GM13977 (cell line): ENCODE results near the gene FAM193A.
"Not testable (repeated sequence)": the region's sequence is repeated elsewhere in the genome, so short reads cannot be mapped to it uniquely, and the experiment has no call there.

Experiments
- DNase-seq: peaks from one replicate; pipeline ENCODE4 v3.0.0; 2012; ENCODE audit warnings: low spot score
- in situ Hi-C: fragments of 300-500 bp; cut with MboI; formaldehyde crosslinking; loops from one replicate; pipeline ENCODE4 v1.12.0; 2022; ENCODE audit warnings: low sequenced_read_pairs, low pct_unique_long_range_greater_than_20kb, mixed read lengths, inconsistent platforms; ENCODE audit not compliant: unreplicated experiment
- TF ChIP-seq, protein P1 (sequence below): IDR thresholded peaks from 2 replicates; pipeline ENCODE4 v1.5.1; 2012; ENCODE audit warnings: mild to moderate bottlenecking, control low read depth; ENCODE audit not compliant: insufficient read depth; ENCODE audit errors: extremely low read depth, missing control alignments

The FAM193A gene

DNA sequence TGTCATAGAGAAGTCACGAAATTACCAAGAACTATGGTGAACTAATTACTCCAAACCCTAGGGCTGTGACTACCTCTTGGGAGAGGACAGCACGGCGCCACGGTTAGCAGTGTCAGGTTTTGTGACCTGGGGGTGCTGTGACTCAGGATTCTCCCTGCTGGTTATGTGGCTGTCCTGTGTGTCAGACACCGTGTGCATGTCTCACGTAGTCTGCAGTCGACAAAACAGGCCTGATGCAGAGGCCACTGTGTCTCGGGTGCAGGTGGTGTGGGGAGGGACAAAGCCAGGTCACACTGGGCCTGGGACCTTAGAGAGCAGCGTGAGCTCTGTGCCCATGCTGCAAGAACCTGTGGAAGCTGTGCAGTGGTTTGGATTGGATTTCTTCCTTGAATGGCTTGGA is 185.6 kb downstream of the FAM193A start:
- TF ChIP-seq, protein P1, sequence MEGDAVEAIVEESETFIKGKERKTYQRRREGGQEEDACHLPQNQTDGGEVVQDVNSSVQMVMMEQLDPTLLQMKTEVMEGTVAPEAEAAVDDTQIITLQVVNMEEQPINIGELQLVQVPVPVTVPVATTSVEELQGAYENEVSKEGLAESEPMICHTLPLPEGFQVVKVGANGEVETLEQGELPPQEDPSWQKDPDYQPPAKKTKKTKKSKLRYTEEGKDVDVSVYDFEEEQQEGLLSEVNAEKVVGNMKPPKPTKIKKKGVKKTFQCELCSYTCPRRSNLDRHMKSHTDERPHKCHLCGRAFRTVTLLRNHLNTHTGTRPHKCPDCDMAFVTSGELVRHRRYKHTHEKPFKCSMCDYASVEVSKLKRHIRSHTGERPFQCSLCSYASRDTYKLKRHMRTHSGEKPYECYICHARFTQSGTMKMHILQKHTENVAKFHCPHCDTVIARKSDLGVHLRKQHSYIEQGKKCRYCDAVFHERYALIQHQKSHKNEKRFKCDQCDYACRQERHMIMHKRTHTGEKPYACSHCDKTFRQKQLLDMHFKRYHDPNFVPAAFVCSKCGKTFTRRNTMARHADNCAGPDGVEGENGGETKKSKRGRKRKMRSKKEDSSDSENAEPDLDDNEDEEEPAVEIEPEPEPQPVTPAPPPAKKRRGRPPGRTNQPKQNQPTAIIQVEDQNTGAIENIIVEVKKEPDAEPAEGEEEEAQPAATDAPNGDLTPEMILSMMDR = no peak
- in situ Hi-C loops = no loop called here
- DNase-seq = no peak

DNA sequence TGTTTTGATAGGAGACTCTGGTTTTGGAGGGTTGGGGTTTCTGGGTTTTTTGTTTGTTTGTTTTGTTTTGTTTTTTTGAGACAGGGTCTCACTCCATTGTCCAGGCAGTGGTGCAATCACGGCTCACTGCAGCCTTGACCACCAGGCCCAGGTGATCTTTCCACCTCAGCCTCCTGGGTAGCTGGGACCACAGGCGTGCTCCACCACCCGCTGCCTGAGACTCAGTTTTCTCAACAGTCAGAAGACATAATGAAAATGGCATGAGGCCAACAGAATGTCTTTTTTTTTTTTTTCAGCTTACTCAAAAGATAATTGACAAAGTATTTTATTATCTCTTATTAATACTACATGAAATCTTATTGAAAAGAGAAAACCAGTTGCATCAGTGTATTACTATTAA is 187.3 kb downstream of the FAM193A start:
- TF ChIP-seq, protein P1 = no peak
- DNase-seq = no peak
- in situ Hi-C loops = no loop called here

DNA sequence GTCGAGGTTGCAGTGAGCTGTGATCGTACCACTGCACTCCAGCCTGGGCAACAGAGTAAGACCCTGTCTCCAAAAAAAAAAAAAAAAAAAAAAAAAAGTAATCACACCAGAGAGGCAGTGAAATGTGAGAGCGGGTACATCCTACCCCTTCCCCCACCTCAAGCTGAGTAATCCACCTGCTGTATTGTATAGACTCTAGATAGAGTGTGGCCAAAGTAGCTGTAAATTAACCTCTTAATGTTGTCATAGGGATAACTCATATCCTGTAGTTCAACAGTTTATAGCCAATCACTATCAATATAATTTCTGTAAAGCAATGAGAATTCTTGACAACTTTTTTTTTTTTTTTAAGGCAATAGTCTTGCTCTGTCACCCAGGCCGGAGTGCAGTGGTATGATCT is 188.9 kb downstream of the FAM193A start:
- TF ChIP-seq, protein P1 = no peak
- no peak for DNase-seq
- in situ Hi-C loops = no loop called here

DNA sequence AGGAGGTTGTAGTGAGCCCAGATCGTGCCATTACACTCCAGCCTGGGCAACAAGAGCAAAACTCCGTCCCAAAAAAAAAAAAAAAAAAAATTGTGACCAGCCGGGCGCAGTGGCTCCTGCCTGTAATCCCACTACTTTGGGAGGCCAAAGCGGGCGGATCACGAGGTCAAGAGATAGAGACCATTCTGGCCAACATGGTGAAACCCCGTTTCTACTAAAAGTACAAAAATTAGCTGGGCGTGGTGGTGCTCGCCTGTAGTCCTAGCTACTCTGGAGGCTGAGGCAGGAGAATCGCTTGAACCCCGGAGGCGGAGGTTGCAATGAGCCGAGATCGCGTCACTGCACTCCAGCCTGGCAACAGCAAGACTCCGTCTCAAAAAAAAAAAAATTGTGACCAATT is 190.4 kb downstream of the FAM193A start:
- DNase-seq, in situ Hi-C loops: not testable (repeated sequence)

DNA sequence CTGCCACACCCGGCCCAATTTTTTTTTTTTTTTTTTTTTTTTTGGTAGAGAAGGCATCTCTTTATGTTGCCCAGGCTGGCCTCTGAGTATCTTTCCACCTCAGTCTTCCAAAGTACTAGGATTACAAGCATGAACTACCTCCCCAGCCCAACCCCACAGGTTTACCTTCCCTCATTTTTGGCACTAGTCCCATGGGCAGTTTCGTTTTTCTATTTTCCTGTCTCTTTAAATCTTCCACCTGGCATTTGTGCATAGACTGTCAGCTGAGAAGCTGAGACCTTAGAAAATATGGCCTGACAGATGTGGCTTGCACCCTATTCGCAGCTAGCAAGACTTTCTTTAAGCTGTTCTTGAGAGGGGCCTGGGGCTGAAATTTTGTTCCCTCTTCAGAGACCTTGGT is 191.8 kb downstream of the FAM193A start:
- in situ Hi-C loops = no loop called here
- TF ChIP-seq, protein P1 = no peak
- no peak for DNase-seq

DNA sequence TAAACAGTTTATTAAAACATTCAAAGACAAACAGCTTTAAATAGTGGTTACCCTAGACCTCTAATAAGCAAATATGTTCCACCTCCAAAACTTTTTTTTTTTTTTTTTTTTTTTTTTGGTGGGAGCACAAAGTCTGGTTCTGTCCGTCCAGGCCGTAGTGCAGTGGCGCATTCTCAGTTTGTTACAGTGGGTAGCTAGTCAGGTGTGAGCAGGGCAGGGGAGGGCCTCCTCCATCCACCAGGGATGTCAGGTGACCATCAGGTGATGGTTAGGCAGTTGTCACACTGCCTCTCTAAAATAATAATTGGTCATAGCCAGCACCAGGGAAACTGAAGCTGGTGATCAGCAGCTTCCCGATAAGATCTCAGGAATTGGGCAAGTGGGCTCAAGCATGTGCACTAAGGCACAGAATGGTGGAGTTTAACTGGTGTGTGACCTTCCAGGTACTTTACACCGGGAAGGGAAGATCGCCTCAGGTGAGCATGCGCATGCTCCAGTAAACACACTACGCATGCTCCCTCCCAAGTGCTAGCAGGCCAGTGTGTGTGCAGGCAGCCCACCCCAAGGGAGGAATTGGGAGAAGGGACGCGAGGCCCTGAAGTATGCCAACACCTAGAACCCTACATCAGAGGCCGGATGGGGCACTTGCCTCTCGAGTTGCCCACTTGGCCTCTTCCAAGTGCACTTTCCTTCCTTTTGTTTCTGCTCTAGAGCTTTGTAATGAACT is 192.5 kb downstream of the FAM193A start:
- in situ Hi-C loops = no loop called here
- no peak for DNase-seq
- TF ChIP-seq, protein P1 = no peak

DNA sequence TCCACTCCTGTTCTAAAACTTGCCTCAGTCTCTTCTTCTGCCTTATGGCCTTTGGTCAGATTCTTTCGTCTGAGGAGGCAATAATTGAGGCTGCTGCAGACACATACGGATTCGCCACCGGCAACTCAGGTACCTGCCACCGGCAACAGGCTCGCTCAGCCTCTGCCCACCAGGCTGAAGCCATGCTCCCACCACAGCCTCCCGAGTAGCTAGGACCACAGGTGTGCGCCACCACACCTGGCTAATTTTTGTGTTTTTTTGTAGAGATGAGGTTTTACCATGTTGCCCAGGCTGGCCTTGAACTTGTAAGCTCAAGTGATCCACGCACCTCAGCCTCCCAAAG is 193.1 kb downstream of the FAM193A start:
- in situ Hi-C loops = no loop called here
- no peak for DNase-seq
- TF ChIP-seq, protein P1 = no peak
